Activated CD8-positive, alpha-beta memory T cell treated with anti-CD3 and anti-CD28 coated beads, Interleukin-2, amount 50 U/mL, for 1 hour (primary cell): Measurements from ENCODE around the gene ZMYND11.
"Not testable (repeated sequence)": the region's sequence is repeated elsewhere in the genome, so short reads cannot be mapped to it uniquely, and the experiment has no call there.

Experiments
- DNase-seq: peaks from one replicate; pipeline ENCODE4 v3.0.0-alpha.2; 2020; ENCODE audit errors: extremely low read depth

ZMYND11 gene

DNA sequence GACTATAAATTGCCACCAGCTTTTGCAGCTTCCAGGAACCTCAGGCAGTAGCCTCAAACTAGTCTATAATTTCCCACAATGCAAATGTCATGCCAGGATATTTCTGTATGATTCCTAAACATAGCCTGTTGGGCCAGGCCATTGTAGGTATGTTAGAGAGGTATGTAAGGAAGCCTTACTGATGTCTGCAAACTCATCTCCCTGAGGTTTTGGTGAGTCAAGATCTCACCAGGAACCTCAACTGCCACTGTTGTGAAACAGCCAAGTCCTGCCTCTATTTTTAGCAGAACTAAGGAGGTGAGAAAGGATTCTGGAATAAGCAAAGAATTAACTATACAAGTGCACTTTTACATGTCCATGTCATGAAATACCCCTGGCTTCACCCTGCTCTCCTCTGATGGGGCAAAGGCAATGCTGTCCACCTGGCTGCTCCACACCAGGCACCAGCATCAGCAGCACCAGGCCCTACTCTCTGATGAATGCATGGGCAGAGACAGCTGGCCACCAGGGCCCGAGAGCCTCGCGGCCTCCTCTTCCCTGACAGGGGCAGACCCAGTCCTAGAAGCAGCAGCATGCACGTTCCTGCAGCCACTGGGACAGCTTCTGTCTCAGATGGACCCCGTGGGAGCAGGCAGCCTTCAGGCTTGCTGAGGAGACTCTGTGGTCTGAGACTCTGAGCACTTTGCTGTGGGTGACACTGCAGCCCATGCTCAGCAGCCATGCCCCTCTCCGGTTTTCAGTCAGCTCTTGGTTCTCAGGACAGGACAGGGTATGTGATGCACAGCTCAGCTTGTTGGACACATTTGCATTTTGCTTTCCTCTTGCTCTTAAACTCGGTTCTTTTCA, 147.3 kb downstream of the ZMYND11 start:
- no peak for DNase-seq

DNA sequence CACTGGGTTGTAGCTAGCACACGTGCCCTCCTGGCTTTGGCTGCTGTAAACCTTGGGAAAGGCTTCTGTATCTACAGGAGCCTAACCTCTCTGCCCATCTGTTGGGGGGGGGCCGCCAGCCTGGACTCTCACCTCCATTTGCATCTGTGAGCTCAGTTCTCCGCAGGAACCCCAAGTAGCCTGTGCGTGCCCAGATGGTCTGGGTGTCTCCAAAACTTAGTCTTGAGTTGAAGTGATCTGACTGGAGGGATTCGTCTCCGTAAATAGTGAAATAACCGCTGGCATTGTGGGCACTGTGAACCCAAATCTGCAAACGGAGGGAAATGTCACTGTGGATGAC, 147.9 kb downstream of the ZMYND11 start:
- no peak for DNase-seq

DNA sequence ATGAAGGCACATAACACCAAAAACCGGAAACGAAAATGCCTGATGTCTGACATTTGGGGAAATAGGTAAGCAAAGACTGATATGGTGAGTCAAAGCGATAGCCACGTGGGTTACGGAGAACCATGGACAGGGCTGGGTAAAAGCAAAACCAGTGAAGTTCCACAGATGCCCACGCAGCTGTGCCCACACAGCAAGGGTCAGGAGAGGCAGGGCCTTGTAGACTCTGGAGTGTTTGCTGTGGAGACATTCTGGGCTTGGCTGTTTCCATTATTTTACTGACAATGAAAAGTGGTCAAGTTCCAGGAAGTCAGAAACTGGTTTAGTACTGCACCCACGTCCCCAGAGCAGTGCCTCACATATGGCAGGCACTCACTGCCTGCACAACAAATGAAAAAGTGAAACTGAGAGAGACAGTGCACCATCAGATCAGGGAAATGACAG, 148.7 kb downstream of the ZMYND11 start:
- no peak for DNase-seq

DNA sequence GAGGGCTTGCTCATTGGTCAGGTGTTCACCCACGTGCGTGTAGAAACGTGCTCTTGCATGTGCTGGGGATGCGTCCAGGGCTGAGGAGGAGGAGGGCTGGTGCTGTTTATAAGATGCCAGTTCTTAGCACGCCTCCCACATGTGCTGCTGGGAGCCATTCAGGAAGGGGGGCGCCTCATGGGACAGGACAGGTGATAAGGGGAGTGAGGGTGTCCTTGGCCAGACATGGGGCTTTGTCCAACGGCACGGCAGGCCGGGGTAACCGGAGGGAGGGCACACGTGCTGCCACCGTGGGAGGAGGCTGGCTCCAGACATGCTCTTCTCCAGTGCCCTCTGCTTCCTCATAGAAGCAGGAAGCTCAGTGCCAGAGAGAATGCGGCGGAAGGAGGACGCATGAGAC, 150.0 kb downstream of the ZMYND11 start:
- DNase-seq = no peak

DNA sequence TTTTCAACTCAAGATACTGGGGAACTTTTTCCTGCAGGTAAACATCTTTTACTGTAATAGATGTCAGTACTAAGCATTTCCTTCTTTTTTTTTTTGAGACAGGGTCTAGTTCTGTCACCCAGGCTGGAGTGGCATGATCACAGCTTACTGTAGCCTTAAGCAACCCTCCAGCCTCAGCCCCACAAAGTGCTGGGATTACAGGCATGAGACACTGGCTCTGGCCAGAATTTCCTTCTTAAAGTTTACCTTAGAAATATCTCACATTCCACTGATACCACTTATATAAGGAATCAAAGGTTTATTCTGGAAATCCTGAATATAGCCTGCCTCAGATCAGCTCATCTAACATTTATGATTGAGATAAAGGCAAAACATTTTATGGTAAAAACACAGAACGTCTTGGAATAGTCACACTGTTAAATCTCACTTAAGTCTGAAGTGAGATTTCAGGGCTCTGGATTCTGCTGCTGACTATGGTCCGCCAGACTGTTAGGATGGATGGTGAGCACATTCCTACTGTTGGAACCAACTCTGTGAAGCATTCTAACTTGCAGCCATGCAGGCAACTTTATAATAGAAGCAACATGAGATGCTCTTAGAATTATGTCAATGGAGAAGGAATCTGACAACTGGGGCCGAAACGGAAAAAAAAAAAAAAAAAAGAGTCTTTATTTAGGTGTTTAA, 151.9 kb downstream of the ZMYND11 start:
- no peak for DNase-seq

DNA sequence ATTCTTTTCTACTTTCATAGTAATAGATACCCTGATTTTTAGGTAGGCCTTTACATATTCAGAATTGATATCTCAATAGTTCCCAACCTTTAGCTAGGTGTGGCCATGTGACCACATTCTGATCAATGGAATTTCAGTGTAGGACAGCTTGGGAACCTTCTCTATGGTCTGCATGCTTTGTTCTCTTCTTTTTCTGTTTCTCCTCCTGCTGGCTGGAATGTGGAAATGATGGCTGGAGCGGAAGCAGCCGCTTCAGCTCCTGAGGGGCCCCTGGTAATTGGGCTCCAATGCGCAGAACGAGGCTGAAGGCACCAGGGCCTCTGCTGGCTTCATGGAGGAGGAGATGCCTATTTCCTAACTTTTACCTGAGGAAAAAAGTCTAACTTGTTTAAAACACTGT, 152.6 kb downstream of the ZMYND11 start:
- DNase-seq = no peak

DNA sequence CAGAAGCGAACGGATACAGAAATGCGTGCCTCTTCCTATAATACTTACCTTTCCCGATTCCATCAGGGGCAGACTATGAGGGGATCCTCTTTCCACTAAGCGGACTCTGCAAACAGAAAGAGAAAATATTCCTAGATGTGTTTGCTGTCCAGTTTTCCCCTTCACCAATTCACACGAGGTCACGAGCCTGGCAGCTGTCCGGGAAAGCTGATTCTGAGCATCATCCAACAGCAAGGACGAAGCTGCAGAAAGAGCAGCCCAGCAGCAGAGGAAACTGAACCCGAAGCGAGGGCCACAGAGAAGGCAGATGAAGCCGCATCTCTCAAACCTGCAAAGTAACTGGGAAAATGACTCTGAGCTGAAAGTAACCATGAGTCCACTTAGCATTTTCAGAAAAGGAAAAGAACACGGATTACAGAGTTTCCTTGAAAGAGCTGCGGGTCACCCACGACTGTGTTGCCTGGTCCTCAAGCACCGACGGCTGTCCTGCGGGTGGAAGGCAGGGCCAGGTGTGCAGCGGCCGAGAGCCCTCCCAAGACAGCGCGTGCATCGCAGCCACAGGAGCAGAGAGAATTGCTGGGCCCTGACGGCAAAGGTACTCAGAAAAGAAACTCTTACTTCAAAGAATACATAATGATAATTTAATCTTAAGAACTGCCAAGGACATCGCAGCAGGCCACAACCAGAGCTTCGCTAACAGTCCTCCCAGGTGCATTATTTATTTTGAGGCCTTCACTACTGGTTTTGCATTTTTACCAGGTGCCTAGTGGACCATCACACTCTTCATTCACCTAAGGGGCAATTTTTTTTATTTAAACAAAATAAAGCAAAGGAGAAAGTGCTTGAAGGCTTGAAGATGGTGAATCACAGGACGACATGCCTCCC, 153.3 kb downstream of the ZMYND11 start:
- DNase-seq = no peak

DNA sequence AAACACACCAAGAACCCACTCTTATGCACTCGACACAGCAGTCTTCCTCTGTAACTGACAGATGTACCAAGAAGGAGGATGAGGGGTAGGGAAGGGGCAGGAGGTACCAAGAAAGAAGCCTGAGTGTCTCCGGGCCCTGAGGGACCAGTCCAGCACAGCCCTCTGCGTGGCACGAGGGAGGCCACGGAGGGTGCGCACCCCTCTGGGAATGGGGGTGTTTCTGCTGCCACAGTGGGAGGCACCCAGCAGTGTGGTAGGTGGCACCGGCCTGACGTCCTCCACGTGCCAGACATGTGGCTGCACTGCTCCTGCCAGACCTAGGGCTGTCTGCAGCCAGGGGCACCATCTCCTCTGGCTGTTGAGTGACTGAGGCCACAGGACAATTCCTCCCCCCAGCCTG, 154.3 kb downstream of the ZMYND11 start:
- no peak for DNase-seq

DNA sequence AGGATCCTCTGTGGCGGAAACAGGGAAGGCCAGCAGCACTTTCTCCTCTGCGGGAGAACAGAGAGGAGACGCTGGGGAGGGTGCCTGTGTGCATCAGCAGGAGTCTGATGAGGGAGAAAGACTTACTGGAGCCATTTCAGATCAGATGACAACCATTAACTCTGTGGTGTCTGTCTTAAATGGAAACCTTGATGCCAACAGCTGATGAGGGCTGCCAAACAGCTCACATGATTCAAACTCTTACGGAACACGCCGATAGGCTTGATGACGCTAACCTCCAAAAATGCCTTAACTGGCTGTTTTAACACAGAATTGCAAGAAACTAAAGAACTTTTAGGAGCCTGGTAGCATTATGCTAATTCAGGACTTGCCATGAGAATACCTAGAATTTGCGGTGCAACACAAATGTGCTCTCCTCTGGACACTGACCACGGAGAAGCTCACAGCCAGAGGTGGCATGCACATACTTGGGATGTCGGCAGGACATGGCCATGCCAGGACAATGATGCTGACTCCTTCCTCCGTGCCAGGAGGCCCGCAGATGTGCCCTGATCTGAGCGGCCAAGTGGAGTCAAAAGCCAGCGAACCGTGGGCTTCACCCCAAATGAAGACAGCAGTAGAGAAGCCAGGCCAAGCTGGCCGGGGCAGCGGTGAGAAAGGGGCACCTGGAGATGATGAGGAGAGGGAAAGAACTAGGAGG, 154.9 kb downstream of the ZMYND11 start:
- DNase-seq = no peak

DNA sequence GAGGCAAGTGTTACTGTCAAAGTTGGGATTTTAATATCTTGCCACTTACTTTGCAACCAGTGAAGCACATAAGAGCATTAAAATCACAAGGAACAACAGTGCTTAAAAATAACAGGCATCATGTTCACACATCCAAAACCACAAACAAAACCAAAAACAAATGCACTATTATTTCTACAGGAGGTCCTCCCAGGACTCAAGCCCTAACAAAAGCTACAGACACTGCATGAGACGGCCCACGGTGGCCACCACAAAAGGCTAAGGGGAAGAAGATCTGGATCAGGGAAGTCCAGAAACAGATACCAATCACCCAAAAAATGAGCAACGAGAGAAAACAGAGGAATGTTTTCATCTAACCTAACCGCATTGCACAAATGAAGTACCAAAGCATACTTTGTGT, 158.4 kb downstream of the ZMYND11 start:
- no peak for DNase-seq

DNA sequence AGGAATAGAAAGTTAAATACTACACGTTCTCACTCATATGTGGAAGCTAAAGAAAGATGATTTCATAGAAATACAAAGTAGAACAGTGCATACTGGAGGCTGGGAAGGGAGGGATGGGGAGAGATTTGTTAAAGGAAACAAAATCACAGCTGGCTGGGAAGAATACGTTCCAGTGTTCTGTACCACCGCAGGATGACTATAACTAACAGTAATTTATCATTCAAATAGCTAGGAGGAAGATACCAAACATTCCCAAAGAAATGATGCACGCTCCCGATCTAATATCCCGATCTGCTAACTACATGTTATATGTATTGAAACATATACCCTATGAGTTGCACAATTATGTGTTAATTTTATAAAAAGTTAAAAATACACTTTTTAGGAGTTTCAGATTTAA, 162.3 kb downstream of the ZMYND11 start:
- DNase-seq = no peak

DNA sequence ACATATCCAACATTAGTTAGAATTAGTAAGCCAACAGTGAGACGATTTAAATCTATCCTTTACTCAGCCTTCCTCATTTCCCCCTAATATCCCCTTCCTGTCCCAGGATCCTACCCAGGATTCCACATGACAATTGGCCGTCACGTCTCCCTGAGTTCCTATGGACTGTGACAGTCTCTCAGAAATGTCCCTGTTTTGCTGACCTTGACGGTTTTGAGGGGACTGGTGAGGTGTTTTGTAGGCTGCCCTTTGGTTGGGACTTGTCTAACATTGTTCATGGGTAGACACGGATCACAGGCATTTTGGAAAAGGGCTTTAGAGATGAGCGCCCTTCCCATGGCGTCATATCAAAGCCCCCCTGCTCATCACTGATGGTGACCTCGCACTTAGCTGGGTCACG, 162.8 kb downstream of the ZMYND11 start:
- DNase-seq = no peak

DNA sequence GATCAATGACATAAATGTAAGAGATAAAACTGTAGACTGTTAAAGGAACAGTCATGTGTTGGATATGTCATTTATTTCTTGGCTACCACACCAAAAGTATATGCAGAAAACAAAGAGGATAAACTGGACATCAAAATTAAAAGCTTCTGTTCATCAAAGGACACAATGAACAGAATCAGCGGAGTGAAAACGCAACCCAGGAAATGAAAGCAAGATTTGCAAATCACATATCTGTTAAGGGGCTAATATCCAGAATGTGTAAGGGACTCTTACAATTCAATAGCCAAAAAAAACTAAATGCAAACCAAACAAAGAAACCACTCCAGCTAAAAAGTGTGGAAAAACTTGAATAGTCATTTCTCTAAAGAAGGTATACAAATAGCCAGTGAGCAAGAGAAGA, 164.3 kb downstream of the ZMYND11 start:
- DNase-seq = no peak

DNA sequence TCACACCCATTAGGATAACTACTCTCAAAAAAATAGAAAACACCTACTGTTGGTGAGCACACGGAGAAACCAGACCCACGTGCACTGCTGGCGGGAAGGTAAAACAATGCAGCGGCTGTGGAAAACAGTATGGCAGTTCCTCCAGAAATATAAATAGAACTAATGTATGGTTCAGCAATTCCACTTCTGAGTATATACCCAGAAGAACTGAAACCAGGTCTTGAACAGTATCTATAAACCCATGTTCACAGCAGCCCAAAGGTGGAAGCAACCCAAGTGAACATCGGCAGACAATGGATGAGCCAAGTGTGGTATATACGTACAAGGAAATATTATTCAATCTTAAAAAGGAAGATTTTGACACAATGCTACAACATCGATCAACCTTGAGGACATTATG, 164.7 kb downstream of the ZMYND11 start:
- DNase-seq = no peak

DNA sequence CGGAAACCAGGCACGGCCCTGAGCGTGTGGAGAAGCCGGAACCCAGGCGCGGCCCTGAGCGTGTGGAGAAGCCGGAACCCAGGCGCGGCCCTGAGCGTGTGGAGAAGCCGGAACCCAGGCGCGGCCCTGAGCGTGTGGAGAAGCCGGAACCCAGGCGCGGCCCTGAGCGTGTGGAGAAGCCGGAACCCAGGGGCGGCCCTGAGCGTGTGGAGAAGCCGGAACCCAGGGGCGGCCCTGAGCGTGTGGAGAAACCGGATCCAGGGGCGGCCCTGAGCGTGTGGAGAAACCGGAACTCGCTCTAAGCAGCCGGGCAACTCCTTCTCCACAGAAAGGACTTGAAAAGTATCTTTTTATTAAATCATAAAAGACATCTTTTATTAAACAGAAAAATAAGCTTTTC, 165.3 kb downstream of the ZMYND11 start:
- not testable (repeated sequence) for DNase-seq

DNA sequence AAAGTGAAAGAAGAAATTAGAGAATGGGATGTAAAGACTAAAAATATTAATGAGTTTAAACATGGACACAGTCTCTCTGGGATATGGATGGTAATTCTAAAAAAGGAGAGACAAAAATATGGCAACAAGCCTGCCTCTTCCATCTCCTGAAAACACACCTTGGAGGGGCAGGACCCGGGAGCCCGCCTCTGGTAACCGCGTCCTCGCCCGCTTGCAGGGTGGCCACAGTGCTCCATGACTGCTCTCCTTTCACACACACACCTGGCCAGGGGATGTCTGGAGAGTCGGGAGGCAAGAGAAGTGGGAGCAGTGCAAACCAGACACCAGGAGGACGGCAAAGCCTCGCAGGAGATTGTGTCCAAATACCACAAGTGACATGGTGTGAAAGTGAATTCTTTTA, 166.3 kb downstream of the ZMYND11 start:
- no peak for DNase-seq
